ENCODE measurements around the gene MATN1.

DNA sequence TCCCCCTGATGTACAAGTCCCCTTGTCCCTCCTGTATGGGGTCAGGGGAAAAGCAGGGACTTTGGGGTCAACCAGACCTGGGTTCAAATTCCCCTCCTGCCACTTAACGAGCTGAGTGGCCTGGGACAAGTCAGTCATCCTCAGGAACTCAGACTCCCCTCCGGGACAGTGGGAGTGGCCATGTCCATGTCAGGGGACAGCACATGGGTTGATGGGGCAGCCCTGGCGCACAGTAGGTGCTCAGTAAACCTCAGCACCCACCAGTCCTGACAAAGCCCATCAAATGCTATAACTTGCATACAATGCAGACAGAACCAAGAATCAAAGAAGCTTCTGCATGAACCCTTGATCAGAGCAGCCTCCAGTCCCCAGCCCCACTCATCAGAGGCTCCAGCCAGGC, 30.0 kb downstream of the MATN1 start:
- no peak for TF ChIP-seq ZFP3 (CRISPR knock-in tag; IDR thresholded peaks at IDR 0.05)
- TF ChIP-seq, protein P1, sequence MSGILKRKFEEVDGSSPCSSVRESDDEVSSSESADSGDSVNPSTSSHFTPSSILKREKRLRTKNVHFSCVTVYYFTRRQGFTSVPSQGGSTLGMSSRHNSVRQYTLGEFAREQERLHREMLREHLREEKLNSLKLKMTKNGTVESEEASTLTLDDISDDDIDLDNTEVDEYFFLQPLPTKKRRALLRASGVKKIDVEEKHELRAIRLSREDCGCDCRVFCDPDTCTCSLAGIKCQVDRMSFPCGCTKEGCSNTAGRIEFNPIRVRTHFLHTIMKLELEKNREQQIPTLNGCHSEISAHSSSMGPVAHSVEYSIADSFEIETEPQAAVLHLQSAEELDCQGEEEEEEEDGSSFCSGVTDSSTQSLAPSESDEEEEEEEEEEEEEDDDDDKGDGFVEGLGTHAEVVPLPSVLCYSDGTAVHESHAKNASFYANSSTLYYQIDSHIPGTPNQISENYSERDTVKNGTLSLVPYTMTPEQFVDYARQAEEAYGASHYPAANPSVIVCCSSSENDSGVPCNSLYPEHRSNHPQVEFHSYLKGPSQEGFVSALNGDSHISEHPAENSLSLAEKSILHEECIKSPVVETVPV (CRISPR knock-in tag; IDR thresholded peaks at IDR 0.05): no peak
- TF ChIP-seq, protein P2, sequence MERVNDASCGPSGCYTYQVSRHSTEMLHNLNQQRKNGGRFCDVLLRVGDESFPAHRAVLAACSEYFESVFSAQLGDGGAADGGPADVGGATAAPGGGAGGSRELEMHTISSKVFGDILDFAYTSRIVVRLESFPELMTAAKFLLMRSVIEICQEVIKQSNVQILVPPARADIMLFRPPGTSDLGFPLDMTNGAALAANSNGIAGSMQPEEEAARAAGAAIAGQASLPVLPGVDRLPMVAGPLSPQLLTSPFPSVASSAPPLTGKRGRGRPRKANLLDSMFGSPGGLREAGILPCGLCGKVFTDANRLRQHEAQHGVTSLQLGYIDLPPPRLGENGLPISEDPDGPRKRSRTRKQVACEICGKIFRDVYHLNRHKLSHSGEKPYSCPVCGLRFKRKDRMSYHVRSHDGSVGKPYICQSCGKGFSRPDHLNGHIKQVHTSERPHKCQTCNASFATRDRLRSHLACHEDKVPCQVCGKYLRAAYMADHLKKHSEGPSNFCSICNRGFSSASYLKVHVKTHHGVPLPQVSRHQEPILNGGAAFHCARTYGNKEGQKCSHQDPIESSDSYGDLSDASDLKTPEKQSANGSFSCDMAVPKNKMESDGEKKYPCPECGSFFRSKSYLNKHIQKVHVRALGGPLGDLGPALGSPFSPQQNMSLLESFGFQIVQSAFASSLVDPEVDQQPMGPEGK (CRISPR knock-in tag; IDR thresholded peaks at IDR 0.05; ENCODE audit: borderline replicate concordance): no peak
- TF ChIP-seq SNAI2 (CRISPR knock-in tag; IDR thresholded peaks at IDR 0.05): no peak
- TF ChIP-seq ZNF8 (CRISPR knock-in tag; IDR thresholded peaks at IDR 0.05): no peak
- TF ChIP-seq PPARA (CRISPR knock-in tag; IDR thresholded peaks at IDR 0.05; ENCODE audit: borderline replicate concordance): no peak
- TF ChIP-seq ESRRG (CRISPR knock-in tag; IDR thresholded peaks at IDR 0.05): no peak

Data from SK-N-SH treated with all-trans-retinoic acid at 6 μM for 48 hours (cell line).